GM12878 (cell line): ENCODE measurements around the gene LGALS3.

ENCODE experiments used
- ASH2L ChIP-seq: fragments of 300-600, 200-600 bp; sonication (generic); IDR thresholded peaks from 2 replicates; pipeline ENCODE4 v1.6.1; 2017; ENCODE audit warnings: low read depth, mild to moderate bottlenecking, borderline replicate concordance
- CEBPB ChIP-seq, 2 experiments: fragments of 150-350 bp in 1 of 2; IDR thresholded peaks; 2 replicates each; pipeline ENCODE4 v1.6.1; 2012 to 2014; ENCODE audit warnings: low read depth in 2 of 2, low read length in 2 of 2, borderline replicate concordance in 1 of 2, inconsistent platforms in 1 of 2
- EGR1 ChIP-seq, 2 experiments: IDR thresholded peaks; 1 replicate in 1 of 2; 2 replicates in 1 of 2; pipeline ENCODE4 v1.6.1; 2011 to 2012; ENCODE audit warnings: low read depth in 2 of 2, low read length in 2 of 2, borderline replicate concordance in 1 of 2, mild to moderate bottlenecking in 1 of 2, moderate library complexity in 1 of 2
- MYC ChIP-seq: IDR thresholded peaks from 2 replicates; pipeline ENCODE4 v1.6.1; 2011; ENCODE audit warnings: mild to moderate bottlenecking, low read length, moderate library complexity, inconsistent platforms; ENCODE audit not compliant: insufficient read depth, insufficient replicate concordance, insufficient read length, severe bottlenecking
- NFYA ChIP-seq: IDR thresholded peaks from 2 replicates; pipeline ENCODE4 v1.6.1; 2011; ENCODE audit warnings: low read depth, mild to moderate bottlenecking, low read length, improper control_type of control experiment, borderline replicate concordance
- ZNF274 ChIP-seq: IDR thresholded peaks from one replicate; pipeline ENCODE4 v1.8.0; 2011; ENCODE audit not compliant: insufficient read length, insufficient read depth
- TF ChIP-seq, protein P1 (sequence below), 3 experiments: IDR thresholded peaks in 2 of 3; conservative IDR thresholded peaks in 1 of 3; 2 replicates each; pipeline ENCODE4 v1.5.1; 2011; ENCODE audit warnings: low read depth in 3 of 3, low read length in 3 of 3, mild to moderate bottlenecking in 3 of 3, control low read depth in 2 of 3, moderate library complexity in 2 of 3, inconsistent platforms in 1 of 3, mixed read lengths in 1 of 3; ENCODE audit not compliant: control insufficient read depth in 2 of 3, insufficient read depth in 1 of 3; ENCODE audit errors: extremely low read depth in 1 of 3
- TF ChIP-seq, protein P2 (sequence below): IDR thresholded peaks from 2 replicates; pipeline ENCODE4 v1.6.1; 2012; ENCODE audit warnings: mild to moderate bottlenecking, low read depth, low read length

DNA sequence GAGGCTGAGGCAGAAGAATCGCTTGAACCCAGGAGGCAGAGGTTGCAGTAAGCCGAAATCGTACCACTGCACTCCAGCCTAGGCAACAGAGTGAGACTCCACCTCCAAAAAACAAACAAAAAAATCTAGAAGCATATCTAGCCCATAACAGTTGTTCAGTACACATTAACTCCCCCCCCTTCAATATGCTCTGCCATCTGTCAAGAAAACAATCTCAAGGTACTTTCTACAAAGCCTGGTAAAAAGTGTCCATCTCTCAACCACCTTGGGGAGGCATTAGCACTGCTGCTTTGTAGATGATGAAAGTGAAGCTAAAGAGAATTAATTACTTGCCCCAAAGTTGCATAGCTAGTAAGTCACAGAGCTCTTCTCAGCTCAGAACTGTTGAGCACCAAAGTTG, 24.9 kb downstream of the LGALS3 start:
- TF ChIP-seq CEBPB (IDR thresholded peaks at IDR 0.05; ENCODE audit: borderline replicate concordance in 1 of 2, low read depth in 2 of 2, low read length in 2 of 2) (no peak), EGR1 (IDR thresholded peaks at IDR 0.05; ENCODE audit: borderline replicate concordance in 1 of 2, low read depth in 2 of 2, low read length in 2 of 2) (no peak), NFYA (no peak), ZNF274 (no peak), ASH2L (no peak), MYC (no peak)
- TF ChIP-seq, protein P1, sequence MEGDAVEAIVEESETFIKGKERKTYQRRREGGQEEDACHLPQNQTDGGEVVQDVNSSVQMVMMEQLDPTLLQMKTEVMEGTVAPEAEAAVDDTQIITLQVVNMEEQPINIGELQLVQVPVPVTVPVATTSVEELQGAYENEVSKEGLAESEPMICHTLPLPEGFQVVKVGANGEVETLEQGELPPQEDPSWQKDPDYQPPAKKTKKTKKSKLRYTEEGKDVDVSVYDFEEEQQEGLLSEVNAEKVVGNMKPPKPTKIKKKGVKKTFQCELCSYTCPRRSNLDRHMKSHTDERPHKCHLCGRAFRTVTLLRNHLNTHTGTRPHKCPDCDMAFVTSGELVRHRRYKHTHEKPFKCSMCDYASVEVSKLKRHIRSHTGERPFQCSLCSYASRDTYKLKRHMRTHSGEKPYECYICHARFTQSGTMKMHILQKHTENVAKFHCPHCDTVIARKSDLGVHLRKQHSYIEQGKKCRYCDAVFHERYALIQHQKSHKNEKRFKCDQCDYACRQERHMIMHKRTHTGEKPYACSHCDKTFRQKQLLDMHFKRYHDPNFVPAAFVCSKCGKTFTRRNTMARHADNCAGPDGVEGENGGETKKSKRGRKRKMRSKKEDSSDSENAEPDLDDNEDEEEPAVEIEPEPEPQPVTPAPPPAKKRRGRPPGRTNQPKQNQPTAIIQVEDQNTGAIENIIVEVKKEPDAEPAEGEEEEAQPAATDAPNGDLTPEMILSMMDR (IDR thresholded peaks at IDR 0.05 in 2 of 3, conservative IDR thresholded peaks at IDR 0.05 in 1 of 3; ENCODE audit: control insufficient read depth in 2 of 3, extremely low read depth in 1 of 3, insufficient read depth in 1 of 3, low read depth in 3 of 3, low read length in 3 of 3), result no peak
- TF ChIP-seq, protein P2, sequence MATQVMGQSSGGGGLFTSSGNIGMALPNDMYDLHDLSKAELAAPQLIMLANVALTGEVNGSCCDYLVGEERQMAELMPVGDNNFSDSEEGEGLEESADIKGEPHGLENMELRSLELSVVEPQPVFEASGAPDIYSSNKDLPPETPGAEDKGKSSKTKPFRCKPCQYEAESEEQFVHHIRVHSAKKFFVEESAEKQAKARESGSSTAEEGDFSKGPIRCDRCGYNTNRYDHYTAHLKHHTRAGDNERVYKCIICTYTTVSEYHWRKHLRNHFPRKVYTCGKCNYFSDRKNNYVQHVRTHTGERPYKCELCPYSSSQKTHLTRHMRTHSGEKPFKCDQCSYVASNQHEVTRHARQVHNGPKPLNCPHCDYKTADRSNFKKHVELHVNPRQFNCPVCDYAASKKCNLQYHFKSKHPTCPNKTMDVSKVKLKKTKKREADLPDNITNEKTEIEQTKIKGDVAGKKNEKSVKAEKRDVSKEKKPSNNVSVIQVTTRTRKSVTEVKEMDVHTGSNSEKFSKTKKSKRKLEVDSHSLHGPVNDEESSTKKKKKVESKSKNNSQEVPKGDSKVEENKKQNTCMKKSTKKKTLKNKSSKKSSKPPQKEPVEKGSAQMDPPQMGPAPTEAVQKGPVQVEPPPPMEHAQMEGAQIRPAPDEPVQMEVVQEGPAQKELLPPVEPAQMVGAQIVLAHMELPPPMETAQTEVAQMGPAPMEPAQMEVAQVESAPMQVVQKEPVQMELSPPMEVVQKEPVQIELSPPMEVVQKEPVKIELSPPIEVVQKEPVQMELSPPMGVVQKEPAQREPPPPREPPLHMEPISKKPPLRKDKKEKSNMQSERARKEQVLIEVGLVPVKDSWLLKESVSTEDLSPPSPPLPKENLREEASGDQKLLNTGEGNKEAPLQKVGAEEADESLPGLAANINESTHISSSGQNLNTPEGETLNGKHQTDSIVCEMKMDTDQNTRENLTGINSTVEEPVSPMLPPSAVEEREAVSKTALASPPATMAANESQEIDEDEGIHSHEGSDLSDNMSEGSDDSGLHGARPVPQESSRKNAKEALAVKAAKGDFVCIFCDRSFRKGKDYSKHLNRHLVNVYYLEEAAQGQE, result no peak
